Peyer's patch (tissue), 4 donors: ENCODE data around the gene EYA3.

Experiments used
- CTCF ChIP-seq, 6 experiments: fragments of 450-650 bp in 4 of 6; fragments of 200-600 bp in 2 of 6; sonication (generic) in 1 of 6; IDR thresholded peaks; one replicate each; pipeline ENCODE4 v1.5.1; 2017 to 2019; ENCODE audit warnings: antibody characterized with exemption in 6 of 6, mild to moderate bottlenecking in 3 of 6, moderate library complexity in 1 of 6
- POLR2A ChIP-seq, 2 donors: fragments of 450-650 bp; IDR thresholded peaks; one replicate each; pipeline ENCODE4 v1.5.1; 2017; ENCODE audit warnings: antibody characterized with exemption in 2 of 2, mild to moderate bottlenecking in 2 of 2, moderate library complexity in 2 of 2

GRCh38 chr1:27972141-27972540 is 116.3 kb downstream of the EYA3 start:
- no peak for TF ChIP-seq CTCF (IDR thresholded peaks at IDR 0.05)
- TF ChIP-seq POLR2A (IDR thresholded peaks at IDR 0.05) = no peak
